HepG2 (cell line): ENCODE results near the gene CSTB. TPM values are rescaled to one million over a fixed set of nuclear protein-coding genes. Genes with fewer than 3 reads are reported as not detected.
A peak's percentile ranks its signal among the peaks of the same experiment; 100 is the strongest.

ENCODE experiments used
- ATAD3A ChIP-seq: sonication (generic); formaldehyde crosslinking; IDR thresholded peaks from 2 replicates; pipeline ENCODE4 v1.4.0; 2020; ENCODE audit warnings: missing genetic modification reagents
- ATM ChIP-seq: fragments of 450-650 bp; IDR thresholded peaks from 2 replicates; pipeline ENCODE4 v1.7.1; 2017; ENCODE audit warnings: mild to moderate bottlenecking, borderline replicate concordance
- CENPX ChIP-seq: sonication (generic); formaldehyde crosslinking; IDR thresholded peaks from 2 replicates; pipeline ENCODE4 v1.9.0; 2021; ENCODE audit warnings: mild to moderate bottlenecking, missing genetic modification reagents, moderate library complexity
- CREM ChIP-seq, 2 experiments: sonication (generic) in 1 of 2; formaldehyde crosslinking in 1 of 2; IDR thresholded peaks; 2 replicates each; pipeline versions ENCODE4 v1.4.0 to v1.6.1; 2016 to 2020; ENCODE audit warnings: antibody characterized with exemption in 1 of 2, mild to moderate bottlenecking in 1 of 2, missing genetic modification reagents in 1 of 2
- CTCF ChIP-seq: sonication (generic); formaldehyde crosslinking; IDR thresholded peaks from 2 replicates; pipeline ENCODE4 v1.5.0; 2020; ENCODE audit warnings: mild to moderate bottlenecking, missing genetic modification reagents, moderate library complexity
- KIAA2018 ChIP-seq: sonication (generic); formaldehyde crosslinking; IDR thresholded peaks from 2 replicates; pipeline ENCODE4 v1.5.0; 2020; ENCODE audit warnings: mild to moderate bottlenecking, missing genetic modification reagents, borderline replicate concordance
- PCBP1 ChIP-seq: fragments of 200-400 bp; formaldehyde crosslinking; IDR thresholded peaks from 2 replicates; pipeline ENCODE4 v1.6.1; 2017; ENCODE audit warnings: mild to moderate bottlenecking, low read depth, low read length, borderline replicate concordance
- RFXANK ChIP-seq: IDR thresholded peaks from 2 replicates; pipeline ENCODE4 v1.6.1; 2016
- SRY ChIP-seq: sonication (generic); formaldehyde crosslinking; IDR thresholded peaks from 2 replicates; pipeline ENCODE4 v1.8.0; 2022; ENCODE audit warnings: mild to moderate bottlenecking, missing genetic modification reagents
- ZBTB25 ChIP-seq: IDR thresholded peaks from 2 replicates; pipeline ENCODE4 v1.6.1; 2018; ENCODE audit warnings: missing genetic modification reagents
- ZFP36L1 ChIP-seq: sonication (generic); formaldehyde crosslinking; IDR thresholded peaks from 2 replicates; pipeline ENCODE4 v1.8.0; 2022; ENCODE audit warnings: mild to moderate bottlenecking, missing genetic modification reagents, moderate library complexity
- ZNF33A ChIP-seq: sonication (generic); formaldehyde crosslinking; IDR thresholded peaks from 2 replicates; pipeline ENCODE4 v1.5.1; 2020; ENCODE audit warnings: missing genetic modification reagents, mild to moderate bottlenecking, moderate library complexity, borderline replicate concordance
- ZNF687 ChIP-seq: sonication (generic); formaldehyde crosslinking; IDR thresholded peaks from 2 replicates; pipeline ENCODE4 v1.5.1; 2020; ENCODE audit warnings: mild to moderate bottlenecking, missing genetic modification reagents, moderate library complexity
- polyA plus RNA-seq, 8 experiments: library from polyadenylated mRNA; depleted of rRNA in 3 of 8; stranded (reverse) in 7 of 8; unstranded in 1 of 8; fragments of >200 nt; fragmentation: Illumina TruSeq in 4 of 8; extraction: Trizol in 4 of 8; gene quantifications; 2 replicates each; pipeline versions ENCODE4 v1.2.1 to v1.2.3, GENCODE V29; 2011 to 2016; ENCODE audit warnings: low read depth in 4 of 8, missing spikeins in 1 of 8, mixed read lengths in 1 of 8; ENCODE audit not compliant: insufficient read depth in 1 of 8
- total RNA-seq, 5 experiments: library from RNA; depleted of rRNA; stranded (reverse); fragments of >200 nt; fragmentation: Illumina TruSeq; extraction: Trizol; gene quantifications; 2 replicates each; pipeline ENCODE4 v1.2.3, GENCODE V29; 2016; ENCODE audit warnings: low read depth in 1 of 5

Gene CSTB
- total and polyA plus RNA-seq, 2 of the 13 experiments (the other 11 are each of a cell fraction or from before 2014, with no cell fraction given): 11.7 to 94.1 TPM

GRCh38 chr21:43789276-43790009 lies 13.3 kb upstream of the CSTB start, which contains the start of gene RRP1 (continued):
- no peak for TF ChIP-seq KIAA2018 (CRISPR knock-in tag)
- peak; percentile 97 for TF ChIP-seq ZNF687 (CRISPR knock-in tag)
- peak; percentile 85 for TF ChIP-seq CREM (IDR thresholded peaks at IDR 0.05)
- TF ChIP-seq CREM (CRISPR knock-in tag; IDR thresholded peaks at IDR 0.05): peak; percentile 88
- no peak for TF ChIP-seq ZNF33A
- TF ChIP-seq ZBTB25 (CRISPR knock-in tag): peak; percentile 56; the same call in 1 of the 2 replicates
- TF ChIP-seq CENPX (CRISPR knock-in tag): no peak
- TF ChIP-seq ZFP36L1 (CRISPR knock-in tag): 0 out of 2 replicates have a peak, but pooled peaks have one; percentile 55
- TF ChIP-seq CTCF: peak; percentile 90
- TF ChIP-seq RFXANK (CRISPR knock-in tag): peak; percentile 72; the same call in 1 of the 2 replicates
- no peak for TF ChIP-seq PCBP1
- TF ChIP-seq ATM: no peak
- no peak for TF ChIP-seq ATAD3A (CRISPR knock-in tag)
- TF ChIP-seq SRY: peak; percentile 46; the same call in 1 of the 2 replicates
